ENCODE results near the gene ITPRIP. TPM values are rescaled to one million over a fixed set of nuclear protein-coding genes. Genes with fewer than 3 reads are reported as not detected.
A peak's percentile ranks its signal among the peaks of the same experiment; 100 is the strongest.

The ITPRIP gene
- total RNA-seq, 1 experiment from 2014 or later: 5.3 TPM

- H3K9me3 ChIP-seq (replicated peaks): no peaks in the 10 kb centered on the region
- no peak overlapping the region for H3K27ac ChIP-seq
- no peak overlapping the region for H3K4me3 ChIP-seq
- peaks cover 3% of the 10 kb centered on the region; the same call in 1 of the 2 replicates for H3K27me3 ChIP-seq
- no peaks in the 10 kb centered on the region for H3K36me3 ChIP-seq
- no peak for DNase-seq
- H3K4me1 ChIP-seq: no peaks in the 10 kb centered on the region
Observed at GRCh38 chr10:104349623-104350126, 11.4 kb upstream of the ITPRIP start.

GRCh38 chr10:104348601-104349000 is 10.3 kb upstream of the ITPRIP start:
- Histone ChIP-seq H3K9me3 (replicated peaks) (no peaks in the 10 kb centered on the region), H3K27ac (no peak overlapping the region), H3K4me3 (no peak overlapping the region), H3K27me3 (peaks cover 3% of the 10 kb centered on the region; the same call in 1 of the 2 replicates), H3K36me3 (no peaks in the 10 kb centered on the region), H3K4me1 (no peaks in the 10 kb centered on the region)
- no peak for DNase-seq

- no peak for DNase-seq
- peaks cover 3% of the 10 kb centered on the region; the same call in 1 of the 2 replicates for H3K27me3 ChIP-seq
- H3K36me3 ChIP-seq: no peaks in the 10 kb centered on the region
- no peak overlapping the region for H3K27ac ChIP-seq
- H3K4me1 ChIP-seq: no peaks in the 10 kb centered on the region; the same call in 1 of the 2 replicates
- no peak overlapping the region for H3K4me3 ChIP-seq
- H3K9me3 ChIP-seq (replicated peaks): no peaks in the 10 kb centered on the region
Observed at GRCh38 chr10:104347295-104348045, 9.2 kb upstream of the ITPRIP start.

DNA sequence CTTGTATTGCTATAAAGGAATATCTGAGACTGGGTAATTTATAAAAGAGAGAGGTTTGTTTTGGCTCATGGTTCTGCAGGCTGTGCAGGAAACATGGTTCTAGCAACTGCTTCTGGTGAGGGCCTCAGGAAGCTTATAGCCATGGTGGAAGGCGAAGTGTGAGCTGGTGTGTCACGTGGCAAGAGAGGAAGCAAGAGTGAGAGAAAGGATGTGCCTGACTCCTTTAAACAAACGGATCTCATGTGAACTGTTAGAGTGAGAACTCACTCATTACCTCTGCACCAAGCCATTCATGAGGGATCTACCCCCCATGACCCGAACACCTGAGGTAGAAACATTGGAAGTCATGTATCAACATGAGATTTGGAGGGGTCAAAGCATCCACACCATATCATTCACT is 7.7 kb upstream of the ITPRIP start:
- Histone ChIP-seq H3K4me1 (no peaks in the 10 kb centered on the region; the same call in 1 of the 2 replicates), H3K4me3 (no peak overlapping the region), H3K27me3 (no peaks in the 10 kb centered on the region), H3K27ac (no peak overlapping the region), H3K9me3 (replicated peaks) (no peaks in the 10 kb centered on the region), H3K36me3 (no peaks in the 10 kb centered on the region)
- DNase-seq: no peak

DNA sequence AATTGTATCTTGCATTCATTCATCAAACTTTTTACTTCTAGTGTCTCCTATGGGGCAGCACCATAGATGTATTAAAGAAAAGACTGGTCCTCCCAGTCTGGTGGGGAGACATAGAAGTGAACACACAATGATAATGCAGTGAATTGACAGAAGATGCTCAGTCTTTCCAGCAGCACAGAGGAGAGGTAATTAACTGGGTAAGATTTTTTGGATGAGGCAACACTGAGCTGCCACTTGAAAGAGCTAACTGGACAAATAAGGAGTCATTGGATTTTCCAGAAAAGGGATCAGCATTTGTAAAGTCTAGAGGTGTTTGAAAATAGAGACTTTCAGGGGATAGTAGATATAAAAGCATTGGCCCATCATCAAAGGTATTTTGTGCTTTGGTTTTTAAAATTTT is 7.2 kb upstream of the ITPRIP start:
- no peaks in the 10 kb centered on the region for H3K27me3 ChIP-seq
- H3K36me3 ChIP-seq: no peaks in the 10 kb centered on the region
- DNase-seq: no peak
- no peaks in the 10 kb centered on the region for H3K9me3 ChIP-seq (replicated peaks)
- no peak overlapping the region for H3K4me3 ChIP-seq
- no peaks in the 10 kb centered on the region; the same call in 1 of the 2 replicates for H3K4me1 ChIP-seq
- no peak overlapping the region for H3K27ac ChIP-seq

DNA sequence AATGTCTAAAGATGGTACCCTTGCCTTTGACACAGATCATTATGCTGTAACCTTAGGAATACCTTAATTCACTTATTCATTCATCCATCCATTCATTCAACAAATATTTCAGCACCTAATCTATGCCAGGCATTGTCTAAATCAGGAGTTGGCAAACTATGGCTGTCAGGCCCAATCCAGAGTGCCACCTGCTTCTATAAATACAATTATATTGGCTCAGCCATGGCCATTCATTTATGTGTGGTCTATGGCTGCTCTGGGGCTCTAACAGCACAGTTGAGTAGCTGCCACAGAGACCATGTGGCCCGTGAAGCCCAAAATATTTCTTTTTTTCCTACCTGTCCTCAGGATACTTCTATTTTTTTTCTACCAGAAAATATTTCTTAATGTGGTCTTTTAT is 6.0 kb upstream of the ITPRIP start:
- DNase-seq: no peak
- Histone ChIP-seq H3K27me3 (peaks cover 5% of the 10 kb centered on the region; the same call in 1 of the 2 replicates), H3K4me1 (peaks cover 5% of the 10 kb centered on the region), H3K4me3 (no peak overlapping the region), H3K9me3 (replicated peaks) (no peaks in the 10 kb centered on the region), H3K27ac (no peak overlapping the region), H3K36me3 (no peaks in the 10 kb centered on the region)

- Histone ChIP-seq H3K27me3 (peaks cover 5% of the 10 kb centered on the region; the same call in 1 of the 2 replicates), H3K4me1 (peaks cover 7% of the 10 kb centered on the region), H3K9me3 (replicated peaks) (no peaks in the 10 kb centered on the region), H3K27ac (no peak overlapping the region), H3K36me3 (no peaks in the 10 kb centered on the region), H3K4me3 (no peak overlapping the region)
- DNase-seq: no peak
Observed at GRCh38 chr10:104342941-104343411, 4.7 kb upstream of the ITPRIP start.

DNA sequence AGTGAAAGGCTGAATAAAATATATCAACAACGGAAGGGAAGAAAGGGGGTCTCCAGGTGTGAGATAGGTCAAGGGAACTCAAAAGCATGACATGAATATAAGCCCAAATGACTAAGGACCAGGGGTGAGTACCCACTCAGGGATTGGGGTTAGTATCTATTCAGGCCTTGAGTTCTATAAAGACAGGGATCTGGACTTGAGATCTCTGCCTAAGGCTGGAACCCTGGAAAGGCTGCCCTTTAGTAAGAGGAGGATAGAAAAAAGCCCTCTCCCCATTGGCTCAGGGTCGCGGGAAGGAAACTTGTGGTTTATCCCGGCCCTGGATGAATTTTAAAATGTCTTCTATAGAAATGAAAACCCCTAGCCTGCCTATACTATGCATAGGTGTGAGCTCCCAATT is 2.4 kb upstream of the ITPRIP start:
- Histone ChIP-seq H3K27ac (no peak overlapping the region), H3K4me1 (peaks cover 7% of the 10 kb centered on the region), H3K36me3 (no peaks in the 10 kb centered on the region), H3K4me3 (no peak overlapping the region), H3K27me3 (peaks cover 5% of the 10 kb centered on the region; the same call in 1 of the 2 replicates), H3K9me3 (replicated peaks) (no peaks in the 10 kb centered on the region)
- no peak for DNase-seq

GRCh38 chr10:104340111-104340526 is 1.9 kb upstream of the ITPRIP start:
- Histone ChIP-seq H3K9me3 (replicated peaks) (no peaks in the 10 kb centered on the region), H3K4me3 (no peak overlapping the region), H3K36me3 (no peaks in the 10 kb centered on the region), H3K27ac (no peak overlapping the region), H3K27me3 (peaks cover 5% of the 10 kb centered on the region; the same call in 1 of the 2 replicates), H3K4me1 (peaks cover 7% of the 10 kb centered on the region)
- DNase-seq: no peak

DNA sequence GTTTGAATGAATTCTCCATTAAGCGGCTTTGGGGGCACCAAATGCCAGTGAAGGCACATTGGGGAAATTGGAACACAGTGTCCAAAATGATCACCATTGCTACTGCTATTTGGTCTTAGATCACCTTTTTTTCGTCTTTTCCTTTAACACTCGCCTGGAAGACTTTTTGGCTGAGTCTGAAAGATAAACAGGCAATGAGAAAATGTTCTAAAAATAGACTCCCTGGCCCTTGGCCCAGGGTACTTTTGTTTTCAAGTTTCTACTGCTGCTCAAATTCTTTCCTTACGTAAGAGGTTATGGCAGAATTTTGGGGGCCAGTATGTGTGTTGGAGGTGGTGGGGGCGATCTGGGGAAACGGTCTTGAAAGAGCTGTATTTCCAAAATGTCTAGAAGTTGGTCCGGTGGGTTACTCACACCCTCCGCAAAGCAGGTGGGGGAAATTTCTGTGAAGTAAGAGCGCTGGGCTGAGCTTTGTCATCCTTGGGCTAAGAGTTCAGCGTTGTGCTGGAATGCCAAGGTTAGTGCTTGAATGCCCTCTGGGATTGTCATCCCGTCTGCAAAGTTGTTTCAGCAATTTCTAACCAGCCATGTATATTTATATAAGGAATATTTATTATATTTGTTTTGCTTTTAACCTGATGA is 1.3 kb upstream of the ITPRIP start:
- Histone ChIP-seq H3K36me3 (no peaks in the 10 kb centered on the region), H3K4me3 (peak overlapping the region; percentile 87), H3K27ac (no peak overlapping the region), H3K27me3 (peaks cover 5% of the 10 kb centered on the region; the same call in 1 of the 2 replicates), H3K9me3 (replicated peaks) (no peaks in the 10 kb centered on the region), H3K4me1 (peaks cover 7% of the 10 kb centered on the region)
- DNase-seq: peak in 1 of 2 experiments; percentile 25

- Histone ChIP-seq H3K36me3 (no peaks in the 10 kb centered on the region), H3K27me3 (peaks cover 5% of the 10 kb centered on the region; the same call in 1 of the 2 replicates), H3K4me3 (peak overlapping the region; percentile 87), H3K27ac (peak overlapping the region; percentile 53), H3K4me1 (peaks cover 7% of the 10 kb centered on the region), H3K9me3 (replicated peaks) (no peaks in the 10 kb centered on the region)
- DNase-seq: peak in 1 of 2 experiments; percentile 22
Observed at GRCh38 chr10:104337521-104337984, 712 bp downstream of the ITPRIP start.

GRCh38 chr10:104336821-104337467 is 1.3 kb downstream of the ITPRIP start:
- Histone ChIP-seq H3K4me3 (peak overlapping the region; percentile 87), H3K9me3 (replicated peaks) (no peaks in the 10 kb centered on the region), H3K27me3 (peaks cover 5% of the 10 kb centered on the region; the same call in 1 of the 2 replicates), H3K36me3 (no peaks in the 10 kb centered on the region), H3K4me1 (peaks cover 7% of the 10 kb centered on the region), H3K27ac (peak overlapping the region; percentile 53; the same call in 1 of the 2 replicates)
- peak in 1 of 2 experiments; percentile 38 for DNase-seq

- Histone ChIP-seq H3K4me3 (no peak overlapping the region), H3K27me3 (peaks cover 3% of the 10 kb centered on the region; the same call in 1 of the 2 replicates), H3K9me3 (replicated peaks) (no peaks in the 10 kb centered on the region), H3K27ac (no peak overlapping the region), H3K4me1 (peaks cover 7% of the 10 kb centered on the region), H3K36me3 (no peaks in the 10 kb centered on the region)
- no peak for DNase-seq
Observed at GRCh38 chr10:104334965-104335650, 3.2 kb downstream of the ITPRIP start.

DNA sequence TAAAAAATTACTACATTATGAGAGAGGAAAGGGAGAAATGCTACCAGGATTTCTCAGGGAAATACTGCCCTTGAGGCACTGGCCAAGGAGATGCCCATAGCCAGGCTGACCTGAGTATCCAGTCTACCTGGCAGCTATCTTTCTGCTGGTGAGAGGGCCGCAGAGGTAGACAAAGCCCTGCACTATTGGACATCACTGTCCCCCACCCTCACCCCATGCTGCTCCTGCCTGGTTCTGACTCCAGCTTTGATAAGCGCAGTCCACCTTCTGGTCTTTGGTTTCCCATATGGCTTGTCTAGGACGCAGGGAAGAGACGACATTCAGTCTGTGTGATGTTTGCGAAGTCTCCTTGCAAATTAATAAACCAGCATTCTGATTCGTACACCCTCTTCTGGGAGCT is 3.7 kb downstream of the ITPRIP start:
- peaks cover 6% of the 10 kb centered on the region for H3K4me1 ChIP-seq
- no peaks in the 10 kb centered on the region for H3K36me3 ChIP-seq
- DNase-seq: no peak
- H3K4me3 ChIP-seq: no peak overlapping the region
- H3K27ac ChIP-seq: no peak overlapping the region
- no peaks in the 10 kb centered on the region for H3K9me3 ChIP-seq (replicated peaks)
- no peaks in the 10 kb centered on the region for H3K27me3 ChIP-seq

All from SJCRH30 (cell line).